Upper lobe of left lung (tissue), 6 donors: ENCODE measurements around the gene MAD1L1. TPM values are rescaled to one million over a fixed set of nuclear protein-coding genes. Genes with fewer than 3 reads are reported as not detected.
A peak's percentile ranks its signal among the peaks of the same experiment; 100 is the strongest.

Experiments used
- ATAC-seq, 2 donors: fragments of 200-7000 bp; cut with Tn5 transposase; one replicate each; pipeline ENCODE4 v1.9.1; 2022; ENCODE audit warnings: mild to moderate bottlenecking in 2 of 2, moderate library complexity in 2 of 2; ENCODE audit not compliant: low FRiP score in 2 of 2
- DNase-seq, 2 donors: peaks; one replicate each; pipeline ENCODE4 v3.0.0-alpha.2; 2019 to 2020
- H3K27ac ChIP-seq, 4 donors: fragments of 200-600 bp; sonication (generic); one replicate each; pipeline ENCODE4 v1.5.1; 2016 to 2019
- H3K27me3 ChIP-seq, 4 donors: fragments of 200-600 bp; sonication (generic); one replicate each; pipeline ENCODE4 v1.5.1; 2017 to 2019
- H3K36me3 ChIP-seq, 4 donors: fragments of 200-600 bp; sonication (generic); one replicate each; pipeline ENCODE4 v1.5.1; 2016 to 2019
- H3K4me1 ChIP-seq, 4 donors: fragments of 200-600 bp; sonication (generic); one replicate each; pipeline ENCODE4 v1.5.1; 2018 to 2019
- H3K4me3 ChIP-seq, 4 donors: fragments of 200-600 bp; sonication (generic); one replicate each; pipeline ENCODE4 v1.5.1; 2017 to 2019; ENCODE audit warnings: mild to moderate bottlenecking in 2 of 4, moderate library complexity in 1 of 4
- H3K9me3 ChIP-seq, 4 donors: fragments of 200-600 bp; sonication (generic); one replicate each; pipeline ENCODE4 v1.5.1; 2018 to 2019
- CTCF ChIP-seq, 6 experiments: fragments of 450-650 bp in 4 of 6; fragments of 200-600 bp in 2 of 6; sonication (generic) in 2 of 6; IDR thresholded peaks; one replicate each; pipeline ENCODE4 v1.5.1; 2016 to 2019; ENCODE audit warnings: antibody characterized with exemption in 6 of 6
- EP300 ChIP-seq, 4 donors: sonication (generic); formaldehyde crosslinking; IDR thresholded peaks; one replicate each; pipeline ENCODE4 v1.5.1; 2017; ENCODE audit warnings: antibody characterized with exemption in 4 of 4, control low read depth in 2 of 4
- POLR2A ChIP-seq, 4 donors: fragments of 450-650 bp; IDR thresholded peaks; one replicate each; pipeline ENCODE4 v1.5.1; 2016 to 2017; ENCODE audit warnings: antibody characterized with exemption in 4 of 4, mild to moderate bottlenecking in 2 of 4
- POLR2AphosphoS5 ChIP-seq, 2 donors: sonication (generic); formaldehyde crosslinking; IDR thresholded peaks; one replicate each; pipeline ENCODE4 v1.5.1; 2017; ENCODE audit warnings: antibody characterized with exemption in 2 of 2
- WGBS, 2 donors: methylation state at CpG; one replicate each; pipeline ENCODE4 v1.1.5; 2017 to 2018; 5-methylcytosine and 5-hydroxymethylcytosine counted together
- total RNA-seq, 6 donors: library from RNA; depleted of rRNA in 4 of 6; stranded (reverse); fragments of >200 nt in 4 of 6; gene quantifications; one replicate each; pipeline versions ENCODE4 v1.1.0 to v1.2.1, GENCODE V29; 2016 to 2021
- donor health status: DM: no; HTN: no; CAD: no; lungs with moderate emphysema.
- donor health status: DM: no; HTN: yes; CAD: no; lungs with severe emphysema.

The MAD1L1 gene
- total RNA-seq, 6 donors from 2014 or later = 40.6 to 364 (median 65.6) TPM

- peak in 1 of 2 donors; percentile 50 for DNase-seq
- WGBS, 2 donors = 85 to 88% methylated on average over 16 of the region's 16 CpGs
Observed at GRCh38 chr7:1920881-1921280, 311.9 kb downstream of the MAD1L1 start.

GRCh38 chr7:1920266-1920681 lies 312.5 kb downstream of the MAD1L1 start:
- no peak for DNase-seq
- 53 to 66% methylated on average over 20 of the region's 20 CpGs for WGBS, 2 donors
- H3K4me1 ChIP-seq = peaks cover 5 to 34% (median 15%) of the 10 kb centered on the region in 4 donors
- TF ChIP-seq EP300 (IDR thresholded peaks at IDR 0.05) (no peak), POLR2AphosphoS5 (IDR thresholded peaks at IDR 0.05) (no peak), POLR2A (IDR thresholded peaks at IDR 0.05) (peak in 1 of 4 donors; percentile 31)
- H3K36me3 ChIP-seq = peaks cover 0 to 3% (median 0%) of the 10 kb centered on the region in 4 donors
- no peaks in the 10 kb centered on the region for H3K9me3 ChIP-seq
- H3K27ac ChIP-seq = peak overlapping the region in 2 of 4 donors; percentile 2 to 77
- ATAC-seq = peak in 1 of 2 donors; percentile 5
- peak overlapping the region in 3 of 4 donors; percentile 5 to 8 (median 5) for H3K4me3 ChIP-seq
- no peaks in the 10 kb centered on the region for H3K27me3 ChIP-seq

More at GRCh38 chr7:1920881-1921280, 311.9 kb downstream of the MAD1L1 start:
- Histone ChIP-seq H3K27ac (no peak overlapping the region), H3K9me3 (no peaks in the 10 kb centered on the region), H3K4me1 (peaks cover 5 to 34% (median 15%) of the 10 kb centered on the region in 4 donors), H3K4me3 (no peak overlapping the region), H3K36me3 (peaks cover 0 to 3% (median 0%) of the 10 kb centered on the region in 4 donors), H3K27me3 (no peaks in the 10 kb centered on the region)
- no peak for TF ChIP-seq CTCF (IDR thresholded peaks at IDR 0.05)
- TF ChIP-seq POLR2AphosphoS5 (IDR thresholded peaks at IDR 0.05) = no peak
- no peak for TF ChIP-seq POLR2A (IDR thresholded peaks at IDR 0.05)
- no peak for TF ChIP-seq EP300 (IDR thresholded peaks at IDR 0.05)
- ATAC-seq = no peak

GRCh38 chr7:1919539-1920265 lies 313.0 kb downstream of the MAD1L1 start:
- 61 to 63% methylated on average over 17 to 21 of the region's 22 CpGs for WGBS, 2 donors
- ATAC-seq = peak in 1 of 2 donors; percentile 20
- H3K4me3 ChIP-seq = peak overlapping the region in 3 of 4 donors; percentile 5 to 8 (median 5)

GRCh38 chr7:1918881-1919525 lies 313.7 kb downstream of the MAD1L1 start:
- ATAC-seq (no peak), DNase-seq (peak in 1 of 2 donors; percentile 81)
- Histone ChIP-seq H3K27ac (no peak overlapping the region), H3K36me3 (peaks cover 0 to 3% (median 0%) of the 10 kb centered on the region in 4 donors), H3K9me3 (no peaks in the 10 kb centered on the region), H3K4me1 (peaks cover 5 to 34% (median 15%) of the 10 kb centered on the region in 4 donors), H3K27me3 (no peaks in the 10 kb centered on the region), H3K4me3 (no peak overlapping the region)
- TF ChIP-seq EP300 (IDR thresholded peaks at IDR 0.05) = no peak
- TF ChIP-seq POLR2AphosphoS5 (IDR thresholded peaks at IDR 0.05) = no peak
- TF ChIP-seq POLR2A (IDR thresholded peaks at IDR 0.05) = no peak
- TF ChIP-seq CTCF (IDR thresholded peaks at IDR 0.05) = no peak
- WGBS, 2 donors = 94 to 96% methylated on average over 14 to 24 of the region's 25 CpGs

More at GRCh38 chr7:1919539-1920265, 313.0 kb downstream of the MAD1L1 start:
- H3K27ac ChIP-seq = peak overlapping the region in 2 of 4 donors; percentile 2 to 77
- peak; percentile 53 to 73 for DNase-seq
- no peaks in the 10 kb centered on the region for H3K27me3 ChIP-seq
- peaks cover 0 to 3% (median 0%) of the 10 kb centered on the region in 4 donors for H3K36me3 ChIP-seq
- no peaks in the 10 kb centered on the region for H3K9me3 ChIP-seq
- peak in 1 of 2 donors; percentile 43 for TF ChIP-seq POLR2AphosphoS5 (IDR thresholded peaks at IDR 0.05)
- TF ChIP-seq CTCF (IDR thresholded peaks at IDR 0.05) = no peak
- TF ChIP-seq POLR2A (IDR thresholded peaks at IDR 0.05) = peak in 1 of 4 donors; percentile 43
- TF ChIP-seq EP300 (IDR thresholded peaks at IDR 0.05) = no peak
- peaks cover 5 to 34% (median 15%) of the 10 kb centered on the region in 4 donors for H3K4me1 ChIP-seq

- Histone ChIP-seq H3K27ac (no peak overlapping the region), H3K27me3 (no peaks in the 10 kb centered on the region), H3K36me3 (peaks cover 0 to 3% (median 0%) of the 10 kb centered on the region in 4 donors), H3K4me1 (peaks cover 5 to 34% (median 17%) of the 10 kb centered on the region in 4 donors), H3K4me3 (no peak overlapping the region), H3K9me3 (no peaks in the 10 kb centered on the region)
- DNase-seq = peak in 1 of 2 donors; percentile 73
- TF ChIP-seq POLR2A (IDR thresholded peaks at IDR 0.05) = no peak
- no peak for TF ChIP-seq EP300 (IDR thresholded peaks at IDR 0.05)
- no peak for ATAC-seq
- 97 to 100% methylated on average over 2 to 20 of the region's 23 CpGs for WGBS, 2 donors
Observed at GRCh38 chr7:1918063-1918645, 314.6 kb downstream of the MAD1L1 start.
